IPS-11a (cell line): ENCODE data around the gene ECE1.

Experiments used
- H3K4me3 ChIP-seq: one replicate; pipeline ENCODE4 v1.5.1; 2013; ENCODE audit warnings: low read depth, low read length, control low read depth

The ECE1 gene

GRCh38 chr1:21308847-21309652 is 18.8 kb upstream of the ECE1 start:
- H3K4me3 ChIP-seq: no peak overlapping the region

- no peak overlapping the region for H3K4me3 ChIP-seq
These were observed 18.1 kb upstream of the ECE1 start for GRCh38 chr1:21308330-21308729.

GRCh38 chr1:21307663-21308305 is 17.5 kb upstream of the ECE1 start:
- no peak overlapping the region for H3K4me3 ChIP-seq

- no peak overlapping the region for H3K4me3 ChIP-seq
These were observed 16.9 kb upstream of the ECE1 start for GRCh38 chr1:21307210-21307609.

GRCh38 chr1:21305900-21306189 is 15.6 kb upstream of the ECE1 start:
- H3K4me3 ChIP-seq: no peak overlapping the region

GRCh38 chr1:21305155-21305899 is 15.1 kb upstream of the ECE1 start:
- H3K4me3 ChIP-seq: no peak overlapping the region

GRCh38 chr1:21304488-21304887 is 14.2 kb upstream of the ECE1 start:
- no peak overlapping the region for H3K4me3 ChIP-seq

- no peak overlapping the region for H3K4me3 ChIP-seq
These were observed 12.8 kb upstream of the ECE1 start for GRCh38 chr1:21302747-21303715.

- H3K4me3 ChIP-seq: no peak overlapping the region
These were observed 11.7 kb upstream of the ECE1 start for GRCh38 chr1:21301794-21302440.

GRCh38 chr1:21300774-21301173 is 10.5 kb upstream of the ECE1 start:
- H3K4me3 ChIP-seq: no peak overlapping the region

- no peak overlapping the region for H3K4me3 ChIP-seq
These were observed 9.6 kb upstream of the ECE1 start for GRCh38 chr1:21299780-21300395.

- H3K4me3 ChIP-seq: no peak overlapping the region
These were observed 8.7 kb upstream of the ECE1 start for GRCh38 chr1:21298981-21299391.

- H3K4me3 ChIP-seq: no peak overlapping the region
These were observed 7.7 kb upstream of the ECE1 start for GRCh38 chr1:21297975-21298374.

GRCh38 chr1:21296509-21297354 is 6.5 kb upstream of the ECE1 start:
- H3K4me3 ChIP-seq: no peak overlapping the region

- no peak overlapping the region for H3K4me3 ChIP-seq
These were observed 5.3 kb upstream of the ECE1 start for GRCh38 chr1:21295545-21295944.

GRCh38 chr1:21295002-21295401 is 4.7 kb upstream of the ECE1 start:
- no peak overlapping the region for H3K4me3 ChIP-seq

- H3K4me3 ChIP-seq: no peak overlapping the region
These were observed 4.2 kb upstream of the ECE1 start for GRCh38 chr1:21294266-21294989.

GRCh38 chr1:21293537-21294265 is 3.4 kb upstream of the ECE1 start:
- no peak overlapping the region for H3K4me3 ChIP-seq
